ENCODE data around the gene WDR1. TPM values are rescaled to one million over a fixed set of nuclear protein-coding genes. Genes with fewer than 3 reads are reported as not detected.

WDR1 gene
- 198 to 228 TPM (median 222 TPM) in 5 replicates for total RNA-seq (2022; extraction: Qiagen RNA extraction)

GRCh38 chr4:10116569-10117358, at the start of gene WDR1:
WDR1 (minus strand) TSS chr4:10116799; CDS start chr4:10116666, 133 bp downstream.

Other genes with a start within 250 kb of the WDR1 start
- 0.34 to 0.66 TPM (median 0.38 TPM) in 5 replicates for gene SLC2A9, start 95.3 kb downstream of the WDR1 start, total RNA-seq (2022; extraction: Qiagen RNA extraction)

Measured in A549 treated with AZD2906 at 1 μM for 4 hours (cell line).